ENCODE measurements around the gene RALB. TPM values are rescaled to one million over a fixed set of nuclear protein-coding genes. Genes with fewer than 3 reads are reported as not detected.
"Not testable (repeated sequence)": the region's sequence is repeated elsewhere in the genome, so short reads cannot be mapped to it uniquely, and the experiment has no call there.

RALB gene
- polyA plus RNA-seq, 2 of the 4 experiments (the other 2 are of a cell fraction): 72.9 to 76.5 TPM

DNA sequence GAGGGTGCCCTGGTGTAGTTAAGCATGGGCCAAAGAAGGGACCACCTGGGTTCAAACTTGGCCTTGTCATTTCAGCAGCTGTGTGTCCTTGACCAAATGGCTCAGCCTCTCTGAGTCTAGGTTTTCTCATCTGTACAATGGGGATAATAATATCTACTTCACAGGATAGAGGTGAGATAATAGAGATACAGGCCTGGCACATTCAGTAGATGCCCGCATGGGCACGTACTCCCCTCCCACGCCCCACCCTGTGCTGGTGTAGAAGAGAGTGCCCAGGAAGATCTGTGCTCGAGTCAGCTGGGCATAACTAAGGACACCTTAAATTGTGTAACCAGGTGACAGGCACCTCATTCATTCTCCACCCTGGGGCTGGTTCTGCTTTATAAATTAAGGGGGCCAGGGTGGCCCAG is 21.1 kb upstream of the RALB start:
- no peak for ATAC-seq
- no peak overlapping the region for H3K4me2 ChIP-seq
- H3K4me3 ChIP-seq: no peak overlapping the region
- WGBS (ENCODE audit: missing lambda C conversion rate): 92% methylated on average over 4 of the region's 4 CpGs
- FAIRE-seq: no peak
- no peak for TF ChIP-seq RFX5 (IDR thresholded peaks at IDR 0.05)
- no peak for TF ChIP-seq TP53 (CRISPR knock-in tag; IDR thresholded peaks at IDR 0.05)
- peak; percentile 26 for TF ChIP-seq ZFP36 (IDR thresholded peaks at IDR 0.05; ENCODE audit: borderline replicate concordance, partially characterized antibody)
- peaks cover 14% of the 10 kb centered on the region for H3K4me1 ChIP-seq
- H3K9me3 ChIP-seq: no peaks in the 10 kb centered on the region
- CTCF ChIA-PET: interaction anchor here (0.6 to 1.8 kb wide), 3 partner anchors 21 to 81 kb away, joined by 3 to 4 read pairs (median 3); partner anchors contain the start of gene RALB
- DNase-seq (ENCODE audit: low read depth in 1 of 2, low spot score in 1 of 2): no peak
- POLR2A ChIA-PET: interaction anchor here (1.7 kb wide), 1 partner anchor 8 kb away, joined by 6 read pairs; the partner anchor contains the start of gene TMEM185B
- H3K27ac ChIP-seq: no peak overlapping the region

DNA sequence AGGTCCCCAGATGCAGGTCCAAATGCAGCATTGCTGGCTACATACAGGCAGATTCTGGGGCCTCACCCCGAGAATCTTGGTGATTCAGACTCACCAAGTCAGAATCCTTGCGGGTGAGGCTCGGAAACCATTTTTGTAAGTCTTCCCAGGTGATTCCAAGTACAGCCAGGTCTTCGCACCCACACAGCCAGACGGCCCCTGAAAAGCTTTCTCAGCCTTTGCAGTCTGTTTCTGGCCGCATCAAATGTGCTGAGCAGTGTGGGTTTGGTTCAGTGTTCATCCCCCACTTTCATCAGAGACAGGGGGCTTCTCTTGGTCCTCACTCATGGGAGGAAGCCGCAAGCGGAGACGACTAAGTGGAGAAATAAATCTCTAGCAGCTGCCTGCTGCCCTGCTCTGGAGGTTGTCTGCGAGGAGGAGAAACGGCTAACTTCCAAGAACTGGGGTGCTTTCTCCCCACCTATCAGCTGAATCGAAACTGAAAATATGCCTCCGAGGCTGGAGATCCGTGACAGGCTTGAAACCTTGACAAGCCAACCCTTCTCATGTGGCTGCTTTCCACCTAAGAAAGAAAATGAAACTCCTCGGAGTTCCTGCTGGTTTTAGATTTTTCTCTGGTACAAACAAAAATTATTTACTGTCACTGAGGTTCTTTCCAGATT is 20.5 kb upstream of the RALB start:
- H3K4me3 ChIP-seq: no peak overlapping the region
- 74% methylated on average over 15 of the region's 15 CpGs for WGBS (ENCODE audit: missing lambda C conversion rate)
- H3K4me2 ChIP-seq: peak overlapping the region; percentile 26; the same call in 1 of the 3 replicates
- no peak for DNase-seq (ENCODE audit: low read depth in 1 of 2, low spot score in 1 of 2)
- ChIA-PET CTCF (interaction anchor here (0.6 to 1.8 kb wide), 4 partner anchors 15 to 81 kb away, joined by 3 to 4 read pairs (median 4); partner anchors contain the start of gene RALB), POLR2A (interaction anchor here (1.7 kb wide), 1 partner anchor 9 kb away, joined by 6 read pairs; the partner anchor contains the start of gene TMEM185B)
- H3K4me1 ChIP-seq: peaks cover 17% of the 10 kb centered on the region
- H3K27ac ChIP-seq: peak overlapping the region in 1 of 2 experiments; percentile 23; a peak in 1 of 6 replicates
- TF ChIP-seq, protein P1, sequence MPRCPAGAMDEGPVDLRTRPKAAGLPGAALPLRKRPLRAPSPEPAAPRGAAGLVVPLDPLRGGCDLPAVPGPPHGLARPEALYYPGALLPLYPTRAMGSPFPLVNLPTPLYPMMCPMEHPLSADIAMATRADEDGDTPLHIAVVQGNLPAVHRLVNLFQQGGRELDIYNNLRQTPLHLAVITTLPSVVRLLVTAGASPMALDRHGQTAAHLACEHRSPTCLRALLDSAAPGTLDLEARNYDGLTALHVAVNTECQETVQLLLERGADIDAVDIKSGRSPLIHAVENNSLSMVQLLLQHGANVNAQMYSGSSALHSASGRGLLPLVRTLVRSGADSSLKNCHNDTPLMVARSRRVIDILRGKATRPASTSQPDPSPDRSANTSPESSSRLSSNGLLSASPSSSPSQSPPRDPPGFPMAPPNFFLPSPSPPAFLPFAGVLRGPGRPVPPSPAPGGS (IDR thresholded peaks at IDR 0.05): no peak
- TF ChIP-seq CHD2 (IDR thresholded peaks at IDR 0.05; ENCODE audit: low read length, partially characterized antibody) (no peak), JUNB (IDR thresholded peaks at IDR 0.05) (no peak), E2F6 (IDR thresholded peaks at IDR 0.05; ENCODE audit: borderline replicate concordance, low read depth) (no peak), NR3C1 (IDR thresholded peaks at IDR 0.05) (no peak), TFCP2L1 (CRISPR knock-in tag; IDR thresholded peaks at IDR 0.05) (no peak), MAZ (IDR thresholded peaks at IDR 0.05; ENCODE audit: borderline replicate concordance, low read depth, low read length) (no peak), RARB (CRISPR knock-in tag; IDR thresholded peaks at IDR 0.05) (no peak)
- ATAC-seq: no peak
- no peak for FAIRE-seq
- H3K9me3 ChIP-seq: no peaks in the 10 kb centered on the region

- 87% methylated on average over 5 of the region's 5 CpGs for WGBS (ENCODE audit: missing lambda C conversion rate)
- FAIRE-seq: no peak
These were observed 19.4 kb upstream of the RALB start for GRCh38 chr2:120233292-120233691.

DNA sequence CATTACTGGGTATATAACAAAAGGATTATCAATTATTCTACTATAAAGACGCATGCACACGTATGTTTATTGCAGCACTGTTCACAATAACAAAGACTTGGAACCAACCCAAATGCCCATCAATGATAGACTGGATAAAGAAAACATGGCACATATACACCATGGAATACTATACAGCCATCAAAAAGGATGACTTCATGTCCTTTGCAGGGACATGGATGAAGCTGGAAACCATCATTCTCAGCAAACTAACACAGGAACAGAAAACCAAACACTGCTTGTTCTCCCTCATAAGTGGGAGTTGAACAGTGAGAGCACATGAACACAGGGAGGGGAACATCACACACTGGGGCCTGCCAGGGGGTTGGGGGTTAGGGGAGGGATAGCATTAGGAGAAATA is 17.5 kb upstream of the RALB start:
- H3K9me3 ChIP-seq; DNase-seq (ENCODE audit: low read depth in 1 of 2, low spot score in 1 of 2); H3K4me3 ChIP-seq; FAIRE-seq; H3K4me2 ChIP-seq; POLR2A ChIA-PET; ATAC-seq; H3K27ac ChIP-seq: not testable (repeated sequence)
- CTCF ChIA-PET: interaction anchor here (1.6 kb wide), 1 partner anchor 78 kb away, joined by 4 read pairs; no protein-coding TSS in a partner anchor
- H3K4me1 ChIP-seq: peaks cover 43% of the 10 kb centered on the region
- WGBS (ENCODE audit: missing lambda C conversion rate): 66% methylated on average over 2 of the region's 2 CpGs

More at GRCh38 chr2:120233292-120233691, 19.4 kb upstream of the RALB start:
- CTCF ChIA-PET: interaction anchor here (1.6 kb wide), 1 partner anchor 14 kb away, joined by 4 read pairs; no protein-coding TSS in a partner anchor
- Histone ChIP-seq H3K4me1 (peaks cover 29% of the 10 kb centered on the region), H3K9me3 (no peaks in the 10 kb centered on the region), H3K4me3 (no peak overlapping the region), H3K27ac (no peak overlapping the region), H3K4me2 (no peak overlapping the region)
- TF ChIP-seq ZC3H11A (IDR thresholded peaks at IDR 0.05): no peak
- TF ChIP-seq HOXB5 (CRISPR knock-in tag; IDR thresholded peaks at IDR 0.05): no peak
- DNase-seq (ENCODE audit: low read depth in 1 of 2, low spot score in 1 of 2) (no peak), ATAC-seq (no peak)
- POLR2A ChIA-PET: interaction anchor here (1.7 kb wide), 1 partner anchor 10 kb away, joined by 6 read pairs; the partner anchor contains the start of gene TMEM185B

- 82% methylated on average over 6 of the region's 6 CpGs for WGBS (ENCODE audit: missing lambda C conversion rate)
- no peak overlapping the region for H3K4me3 ChIP-seq
- H3K4me2 ChIP-seq: no peak overlapping the region
- FAIRE-seq (no peak), DNase-seq (ENCODE audit: low read depth in 1 of 2, low spot score in 1 of 2) (no peak), ATAC-seq (no peak)
- H3K4me1 ChIP-seq: peaks cover 43% of the 10 kb centered on the region
- no peak for TF ChIP-seq TFCP2L1 (CRISPR knock-in tag; IDR thresholded peaks at IDR 0.05)
- no peak for TF ChIP-seq POLR2AphosphoS2 (conservative IDR thresholded peaks at IDR 0.05; ENCODE audit: low read length)
- H3K9me3 ChIP-seq: no peaks in the 10 kb centered on the region
- ChIA-PET CTCF (interaction anchor here (0.6 to 1.6 kb wide), 2 partner anchors 77 to 1301 kb away, joined by 3 to 4 read pairs; no protein-coding TSS in a partner anchor), POLR2A (no interaction called here)
- no peak overlapping the region for H3K27ac ChIP-seq
These were observed 17.0 kb upstream of the RALB start for GRCh38 chr2:120235681-120236080.

Measured in A549 (cell line).